ENCODE measurements around the gene HOXC6. TPM values are rescaled to one million over a fixed set of nuclear protein-coding genes. Genes with fewer than 3 reads are reported as not detected.
A peak's percentile ranks its signal among the peaks of the same experiment; 100 is the strongest.

The HOXC6 gene
- total and polyA plus RNA-seq, 11 donors, result 0.04 to 0.40 (median 0.08) TPM; not detected in 8

DNA sequence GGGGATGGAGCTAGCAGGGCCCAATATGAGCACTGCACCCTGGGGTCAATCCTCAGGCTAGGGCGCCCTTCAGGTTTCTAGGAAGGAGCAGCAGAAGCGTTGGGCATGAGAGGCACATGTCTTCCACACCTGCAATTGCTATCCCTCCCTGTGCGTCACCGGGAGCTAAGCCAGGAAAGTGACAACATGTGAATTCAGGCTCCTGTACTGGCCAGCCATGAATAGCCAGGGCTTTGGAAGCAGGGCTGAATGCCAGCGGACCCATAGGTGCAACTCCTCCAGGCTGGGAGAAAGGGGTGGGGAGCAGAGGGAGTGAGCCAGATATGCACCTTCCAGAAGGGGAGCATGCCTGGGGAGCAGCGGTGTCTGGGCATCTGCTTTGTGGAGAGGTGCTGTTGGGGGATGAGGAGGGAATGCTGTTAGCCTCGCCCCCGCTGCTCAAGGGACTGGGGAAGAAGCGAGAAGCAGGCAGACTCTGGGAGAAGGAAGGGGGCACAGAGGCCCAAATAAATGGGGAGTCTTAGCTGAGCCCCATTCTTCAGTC, 10.7 kb downstream of the HOXC6 start:
- no peaks in the 10 kb centered on the region for H3K9me3 ChIP-seq
- WGBS, 4 donors, result 17 to 31% (median 19%) methylated on average over 8 to 9 of the region's 9 CpGs
- intact Hi-C loops (cut with DNase I), result no loop called here
- peaks cover 51 to 98% (median 90%) of the 10 kb centered on the region in 9 donors for H3K27me3 ChIP-seq
- no peak for DNase-seq
- H3K27ac ChIP-seq, result no peak overlapping the region
- TF ChIP-seq, protein P1, sequence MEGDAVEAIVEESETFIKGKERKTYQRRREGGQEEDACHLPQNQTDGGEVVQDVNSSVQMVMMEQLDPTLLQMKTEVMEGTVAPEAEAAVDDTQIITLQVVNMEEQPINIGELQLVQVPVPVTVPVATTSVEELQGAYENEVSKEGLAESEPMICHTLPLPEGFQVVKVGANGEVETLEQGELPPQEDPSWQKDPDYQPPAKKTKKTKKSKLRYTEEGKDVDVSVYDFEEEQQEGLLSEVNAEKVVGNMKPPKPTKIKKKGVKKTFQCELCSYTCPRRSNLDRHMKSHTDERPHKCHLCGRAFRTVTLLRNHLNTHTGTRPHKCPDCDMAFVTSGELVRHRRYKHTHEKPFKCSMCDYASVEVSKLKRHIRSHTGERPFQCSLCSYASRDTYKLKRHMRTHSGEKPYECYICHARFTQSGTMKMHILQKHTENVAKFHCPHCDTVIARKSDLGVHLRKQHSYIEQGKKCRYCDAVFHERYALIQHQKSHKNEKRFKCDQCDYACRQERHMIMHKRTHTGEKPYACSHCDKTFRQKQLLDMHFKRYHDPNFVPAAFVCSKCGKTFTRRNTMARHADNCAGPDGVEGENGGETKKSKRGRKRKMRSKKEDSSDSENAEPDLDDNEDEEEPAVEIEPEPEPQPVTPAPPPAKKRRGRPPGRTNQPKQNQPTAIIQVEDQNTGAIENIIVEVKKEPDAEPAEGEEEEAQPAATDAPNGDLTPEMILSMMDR (IDR thresholded peaks at IDR 0.05), result no peak
- H3K36me3 ChIP-seq, result no peaks in the 10 kb centered on the region
- ATAC-seq, result no peak
- no peak overlapping the region for H3K4me3 ChIP-seq
- H3K4me1 ChIP-seq, result peaks cover 0 to 8% (median 0%) of the 10 kb centered on the region in 12 donors

DNA sequence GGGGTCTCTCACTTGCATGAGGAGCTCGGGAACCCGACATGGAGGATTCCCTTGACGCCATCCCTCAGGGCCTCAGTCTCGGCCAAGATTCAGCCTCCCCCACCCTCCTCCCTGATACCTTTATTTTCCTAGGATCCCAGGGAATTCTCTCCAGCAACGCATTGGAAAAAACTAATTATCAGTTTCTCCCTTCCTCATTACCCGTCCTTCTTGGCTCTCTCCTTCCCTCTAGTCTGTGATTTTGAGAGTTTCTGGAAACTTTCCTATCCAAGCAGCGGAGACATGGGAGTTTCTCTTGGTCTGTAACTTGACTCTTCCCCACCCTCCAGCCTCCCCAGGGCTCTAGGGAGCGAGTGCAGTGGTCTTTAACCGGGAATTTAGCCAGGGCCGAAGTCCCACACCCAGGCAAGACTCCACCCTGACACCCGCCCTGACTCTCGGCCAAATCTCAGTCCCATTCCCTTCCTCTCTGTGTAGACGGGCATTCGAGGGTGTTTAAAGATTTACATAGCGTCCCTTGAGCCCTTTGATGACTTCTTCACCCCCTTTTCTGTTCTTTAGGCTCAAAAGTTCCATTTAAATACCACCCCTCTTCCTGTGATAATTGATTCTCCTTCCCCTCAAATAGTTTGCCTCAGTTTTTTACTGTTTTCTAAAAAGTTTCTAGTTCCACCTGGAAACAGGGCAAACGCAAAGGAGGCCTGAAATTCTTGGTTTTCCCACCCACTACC, 11.3 kb downstream of the HOXC6 start:
- Histone ChIP-seq H3K27ac (no peak overlapping the region), H3K36me3 (no peaks in the 10 kb centered on the region), H3K27me3 (peaks cover 46 to 98% (median 90%) of the 10 kb centered on the region in 9 donors), H3K4me3 (no peak overlapping the region), H3K9me3 (no peaks in the 10 kb centered on the region), H3K4me1 (peaks cover 0 to 2% (median 0%) of the 10 kb centered on the region in 12 donors)
- peak in 1 of 5 donors; percentile 26 for DNase-seq
- 4 to 8% (median 6%) methylated on average over 16 of the region's 16 CpGs for WGBS, 4 donors
- ATAC-seq, result peak in 1 of 4 donors; percentile 34
- intact Hi-C loops (cut with DNase I), result no loop called here
- no peak for TF ChIP-seq POLR2A (IDR thresholded peaks at IDR 0.05)
- TF ChIP-seq, protein P1 (IDR thresholded peaks at IDR 0.05), result no peak

DNA sequence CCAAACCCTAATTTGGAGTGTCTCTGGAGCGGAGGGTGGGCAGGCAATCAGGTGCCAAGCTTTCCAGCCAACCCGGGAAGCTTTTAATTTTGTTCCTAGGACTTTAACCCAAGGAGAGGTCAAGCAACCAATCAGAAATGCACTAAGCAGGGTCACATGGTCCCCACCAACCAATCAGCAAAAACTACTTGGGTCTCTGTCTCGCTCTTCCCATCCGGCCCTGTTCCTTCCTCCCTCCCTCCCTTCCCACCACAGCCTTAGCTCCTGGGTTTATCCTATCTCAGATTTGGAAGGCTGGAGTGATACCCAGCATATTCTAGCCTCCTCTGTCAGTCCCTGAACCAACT, 11.9 kb downstream of the HOXC6 start:
- Histone ChIP-seq H3K9me3 (no peaks in the 10 kb centered on the region), H3K4me1 (no peaks in the 10 kb centered on the region), H3K27ac (no peak overlapping the region), H3K27me3 (peaks cover 45 to 98% (median 89%) of the 10 kb centered on the region in 9 donors), H3K36me3 (no peaks in the 10 kb centered on the region), H3K4me3 (no peak overlapping the region)
- WGBS, 4 donors, result 35 to 44% (median 42%) methylated on average over 4 of the region's 4 CpGs
- intact Hi-C loops (cut with DNase I), result no loop called here
- TF ChIP-seq, protein P1 (IDR thresholded peaks at IDR 0.05), result no peak
- no peak for TF ChIP-seq POLR2A (IDR thresholded peaks at IDR 0.05)
- DNase-seq (no peak), ATAC-seq (no peak)

DNA sequence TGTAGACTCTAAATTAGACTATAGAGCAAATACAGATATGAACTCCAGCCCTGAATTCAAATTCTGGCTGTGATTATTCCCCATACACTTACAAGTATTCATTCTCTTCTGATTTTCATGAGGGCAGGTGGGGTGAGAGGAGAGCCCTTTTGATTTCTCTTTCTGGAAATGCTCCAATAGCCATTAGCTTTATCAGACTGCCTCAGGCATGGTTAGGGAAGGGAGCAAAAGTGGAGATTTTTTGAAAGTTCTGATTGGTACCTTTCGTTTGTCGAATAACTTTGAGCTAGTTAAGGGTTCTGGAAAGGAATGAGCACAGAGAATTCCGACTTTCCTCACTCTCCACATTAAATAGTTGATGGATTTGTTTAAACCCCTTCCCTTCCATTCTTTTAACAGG, 12.4 kb downstream of the HOXC6 start:
- no peaks in the 10 kb centered on the region for H3K9me3 ChIP-seq
- TF ChIP-seq, protein P1 (IDR thresholded peaks at IDR 0.05), result no peak
- no peak for TF ChIP-seq POLR2A (IDR thresholded peaks at IDR 0.05)
- intact Hi-C loops (cut with DNase I), result no loop called here
- no peak overlapping the region for H3K4me3 ChIP-seq
- H3K27me3 ChIP-seq, result peaks cover 47 to 98% (median 89%) of the 10 kb centered on the region in 9 donors
- H3K4me1 ChIP-seq, result no peaks in the 10 kb centered on the region
- no peaks in the 10 kb centered on the region for H3K36me3 ChIP-seq
- DNase-seq (no peak), ATAC-seq (no peak)
- H3K27ac ChIP-seq, result no peak overlapping the region
- WGBS, 4 donors, result 51 to 61% (median 55%) methylated on average over 3 of the region's 3 CpGs

All from heart left ventricle (tissue), 16 donors.